B cell (primary cell): ENCODE measurements around the gene ZNF425.

ENCODE experiments used
- CTCF ChIP-seq: fragments of 200-600 bp; IDR thresholded peaks from one replicate; pipeline ENCODE4 v1.8.0; 2022; ENCODE audit warnings: antibody characterized with exemption, mild to moderate bottlenecking
- EZH2 ChIP-seq: IDR thresholded peaks from 2 replicates; pipeline ENCODE4 v1.6.1; 2012; ENCODE audit warnings: borderline replicate concordance, low read depth, mild to moderate bottlenecking, moderate library complexity, low read length; ENCODE audit not compliant: insufficient read depth, poor library complexity, severe bottlenecking

- TF ChIP-seq CTCF, result no peak
- no peak for TF ChIP-seq EZH2
Observed at GRCh38 chr7:149072438-149072775, 53.7 kb downstream of the ZNF425 start.
